Fibroblast of lung (primary cell): Measurements from ENCODE around the gene ENTPD7.

Experiments
- CTCF ChIP-seq, 2 donors: IDR thresholded peaks in 1 of 2; conservative IDR thresholded peaks in 1 of 2; 1 replicate in 1 of 2; 2 replicates in 1 of 2; pipeline ENCODE4 v1.5.1; 2011 to 2012; ENCODE audit warnings: low read length in 2 of 2, control low read depth in 1 of 2, inconsistent platforms in 1 of 2, low read depth in 1 of 2, mild to moderate bottlenecking in 1 of 2
- EZH2 ChIP-seq: IDR thresholded peaks from 2 replicates; pipeline ENCODE4 v1.5.1; 2012; ENCODE audit warnings: low read length, control low read depth, mild to moderate bottlenecking; ENCODE audit errors: missing control alignments

- TF ChIP-seq EZH2 (no peak), CTCF (conservative IDR thresholded peaks at IDR 0.05 in 1 of 2, IDR thresholded peaks at IDR 0.05 in 1 of 2; ENCODE audit: low read depth in 1 of 2, low read length in 2 of 2) (no peak)
Measured at GRCh38 chr10:99656199-99657064, 2.9 kb upstream of the ENTPD7 start.
